ENCODE results near the gene EPOP. TPM values are rescaled to one million over a fixed set of nuclear protein-coding genes. Genes with fewer than 3 reads are reported as not detected.
A peak's percentile ranks its signal among the peaks of the same experiment; 100 is the strongest.

Gene EPOP
- total and polyA plus RNA-seq, 2 of the 13 experiments (the other 11 are each of a cell fraction or from before 2014, with no cell fraction given): 14.7 to 37.8 TPM

GRCh38 chr17:38691154-38691553 lies 16.4 kb upstream of the EPOP start (continued):
- TF ChIP-seq TFAP4 (IDR thresholded peaks at IDR 0.05; ENCODE audit: borderline replicate concordance, low read depth) (no peak), DBP (CRISPR knock-in tag; IDR thresholded peaks at IDR 0.05; ENCODE audit: not compliant biosample characterization) (no peak), SMARCC2 (IDR thresholded peaks at IDR 0.05) (no peak), HNF1A (IDR thresholded peaks at IDR 0.05; ENCODE audit: low read depth) (no peak), HNF1A (CRISPR knock-in tag; IDR thresholded peaks at IDR 0.05; ENCODE audit: borderline replicate concordance) (peak; percentile 44; the same call in 1 of the 2 replicates), HIVEP1 (CRISPR knock-in tag; IDR thresholded peaks at IDR 0.05) (peak; percentile 64; the same call in 1 of the 2 replicates), DR1 (CRISPR knock-in tag; IDR thresholded peaks at IDR 0.05) (peak; percentile 31; the same call in 1 of the 2 replicates), ZNF577 (CRISPR knock-in tag; IDR thresholded peaks at IDR 0.05; ENCODE audit: borderline replicate concordance, low read depth) (no peak), NRL (CRISPR knock-in tag; IDR thresholded peaks at IDR 0.05; ENCODE audit: borderline replicate concordance) (no peak), SIX4 (CRISPR knock-in tag; IDR thresholded peaks at IDR 0.05) (0 out of 2 replicates have a peak, but pooled peaks have one; percentile 8), KDM6A (CRISPR knock-in tag; IDR thresholded peaks at IDR 0.05; ENCODE audit: low read depth) (0 out of 2 replicates have a peak, but pooled peaks have one; percentile 52), CEBPZ (IDR thresholded peaks at IDR 0.05; ENCODE audit: low read length) (no peak), ZBTB26 (CRISPR knock-in tag; IDR thresholded peaks at IDR 0.05; ENCODE audit: borderline replicate concordance) (peak; percentile 80; the same call in 1 of the 2 replicates), ISX (CRISPR knock-in tag; conservative IDR thresholded peaks at IDR 0.05) (no peak), PAF1 (CRISPR knock-in tag; IDR thresholded peaks at IDR 0.05) (no peak), GFI1 (CRISPR knock-in tag; IDR thresholded peaks at IDR 0.05; ENCODE audit: borderline replicate concordance) (0 out of 2 replicates have a peak, but pooled peaks have one; percentile 30), ZNF597 (CRISPR knock-in tag; IDR thresholded peaks at IDR 0.05) (no peak)
